ENCODE data around the gene CTR9.

- TF ChIP-seq CTCF (IDR thresholded peaks at IDR 0.05), result no peak
- no peak for TF ChIP-seq POLR2A (IDR thresholded peaks at IDR 0.05)
Observed at GRCh38 chr11:10709299-10710086, 41.6 kb upstream of the CTR9 start.
